GM18505 (cell line): ENCODE measurements around the gene MLLT10.
A peak's percentile ranks its signal among the peaks of the same experiment; 100 is the strongest.

ENCODE experiments used
- ATAC-seq: cut with Tn5 transposase; IDR thresholded peaks from one replicate; pipeline ENCODE4 v1.9.1; 2021; ENCODE audit not compliant: unreplicated experiment
- POLR2A ChIP-seq: IDR thresholded peaks from 4 replicates; pipeline ENCODE4 v1.6.1; 2011; ENCODE audit warnings: borderline replicate concordance; ENCODE audit not compliant: insufficient read depth, insufficient read length; ENCODE audit errors: extremely low read depth

MLLT10 gene

DNA sequence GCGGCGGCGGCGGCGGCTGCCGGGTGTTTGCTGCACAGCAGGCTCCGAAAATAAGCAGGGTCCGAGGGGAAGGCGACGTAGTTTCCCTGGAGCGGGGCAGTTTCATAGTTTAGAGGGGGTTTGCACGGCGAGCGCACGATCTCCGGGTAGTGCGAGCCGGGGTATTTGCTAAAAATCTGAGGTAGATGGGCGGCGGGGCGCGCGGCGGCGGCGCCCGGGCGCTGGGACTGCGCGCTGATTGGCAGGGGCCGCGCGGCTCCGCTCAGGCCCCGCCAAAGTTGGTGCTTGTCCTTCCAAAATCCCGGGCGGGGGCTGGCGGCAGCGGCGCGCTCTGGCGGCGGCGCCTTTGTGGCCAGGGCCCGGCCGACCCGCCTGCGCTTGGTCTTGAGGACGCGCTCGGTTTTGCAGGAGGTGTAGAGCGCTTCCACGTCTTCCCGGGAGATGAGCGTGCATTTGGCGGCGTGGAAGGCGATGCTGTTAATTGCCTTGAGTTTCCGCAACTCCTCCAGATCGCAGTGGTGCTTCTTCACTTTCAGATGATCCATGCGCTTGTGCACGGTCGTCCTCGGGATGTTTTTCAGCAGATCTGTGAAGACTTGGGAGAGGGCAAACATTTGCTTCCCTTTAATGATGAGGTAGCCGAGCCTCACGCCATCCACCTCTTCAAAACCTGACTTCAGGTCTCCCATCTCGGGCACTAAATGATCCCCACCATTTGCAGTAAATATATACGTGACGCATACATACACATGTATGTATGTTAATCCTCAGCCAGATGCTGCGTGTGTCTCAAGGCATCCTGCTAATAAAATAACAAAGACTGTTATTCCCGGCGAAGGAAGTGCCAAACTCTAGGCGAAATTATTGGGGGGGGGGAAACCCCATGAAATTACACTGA is 16.6 kb upstream of the MLLT10 start:
- TF ChIP-seq POLR2A, result no peak
- peak; percentile 64 for ATAC-seq

DNA sequence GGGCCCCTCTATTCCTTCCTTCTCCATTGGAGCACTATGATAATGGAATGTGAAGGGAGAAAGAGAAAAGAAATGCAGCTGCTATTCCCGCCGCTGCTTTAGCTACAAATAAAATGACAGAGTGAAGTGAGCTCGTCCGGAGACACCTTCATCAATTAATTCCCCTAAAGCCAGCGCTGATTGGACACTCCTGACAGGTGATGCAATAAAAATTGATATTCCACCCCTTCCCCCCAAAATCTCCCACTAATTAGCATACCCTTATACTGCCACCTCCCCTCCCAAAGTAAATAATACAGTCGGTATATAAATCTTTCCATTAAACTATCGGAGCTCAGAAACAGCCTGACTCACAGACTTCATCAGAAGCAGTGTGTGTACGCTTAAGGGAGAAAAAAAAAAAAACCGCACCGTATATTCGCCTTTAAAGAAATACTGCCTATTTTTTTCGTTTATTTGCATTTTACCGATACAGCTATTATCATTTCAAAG is 15.8 kb upstream of the MLLT10 start:
- ATAC-seq, result no peak

DNA sequence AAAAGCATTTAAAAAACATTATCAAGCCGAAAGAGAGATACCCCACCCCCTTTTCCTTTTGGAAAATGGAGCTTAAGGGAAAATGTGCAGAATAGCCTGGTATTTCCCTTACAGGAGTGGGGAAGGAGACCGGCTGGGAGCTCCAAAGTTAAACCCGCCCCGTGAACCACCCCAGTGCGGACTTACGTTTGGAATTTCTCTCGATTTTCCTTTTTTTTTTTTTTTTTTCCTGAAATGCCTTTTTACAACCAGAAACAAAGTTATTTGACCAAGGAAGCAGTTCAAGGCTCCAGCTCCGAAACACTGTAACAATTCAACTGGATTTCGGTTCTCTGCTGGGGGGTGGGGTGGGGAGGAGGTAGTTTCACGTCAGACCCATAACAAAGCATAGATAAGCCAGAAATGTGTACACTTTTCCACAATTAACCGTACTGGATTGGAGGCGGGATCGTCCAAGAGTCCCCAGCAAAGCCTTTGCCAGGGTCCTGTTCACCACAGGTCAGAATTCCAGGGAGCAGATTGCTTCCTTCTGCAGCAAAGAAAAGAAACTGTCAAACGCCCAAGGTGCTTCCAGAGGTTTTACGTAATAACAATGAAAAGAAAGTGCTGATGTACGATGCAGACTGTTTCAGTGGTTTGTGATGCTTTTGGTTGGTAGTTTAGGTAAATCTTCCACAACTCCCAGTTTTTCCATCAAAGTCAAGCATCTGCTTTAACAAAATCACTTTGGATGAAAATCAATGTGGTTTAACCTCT is 15.2 kb upstream of the MLLT10 start:
- no peak for ATAC-seq
- no peak for TF ChIP-seq POLR2A

More for the DNA sequence above, 15.8 kb upstream of the MLLT10 start:
- no peak for TF ChIP-seq POLR2A

DNA sequence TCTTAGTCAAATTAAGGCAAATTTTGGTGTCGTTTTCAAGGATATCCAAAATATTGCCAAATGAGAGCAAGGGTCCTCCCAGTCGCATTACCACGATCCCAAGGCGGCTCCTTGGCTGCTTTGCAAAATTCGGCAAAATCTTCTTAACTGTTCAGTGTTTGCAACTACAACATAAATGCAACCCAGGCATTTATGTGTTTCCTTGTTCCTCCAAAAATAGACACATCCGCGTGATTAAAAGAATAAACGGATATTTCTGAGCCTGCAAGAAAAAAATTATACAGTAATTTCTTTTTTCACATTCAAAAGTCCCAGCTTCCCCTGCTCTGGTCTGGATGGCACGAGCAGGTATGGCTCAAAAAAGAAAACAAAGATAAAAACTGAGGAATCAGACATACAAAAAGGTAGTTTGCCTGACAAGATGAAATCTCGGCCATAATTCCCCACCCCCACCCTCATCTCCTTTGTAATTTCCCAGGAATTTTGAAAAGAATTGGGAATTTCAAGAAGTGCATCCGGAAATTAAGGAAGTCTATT is 14.6 kb upstream of the MLLT10 start:
- TF ChIP-seq POLR2A, result no peak
- no peak for ATAC-seq

DNA sequence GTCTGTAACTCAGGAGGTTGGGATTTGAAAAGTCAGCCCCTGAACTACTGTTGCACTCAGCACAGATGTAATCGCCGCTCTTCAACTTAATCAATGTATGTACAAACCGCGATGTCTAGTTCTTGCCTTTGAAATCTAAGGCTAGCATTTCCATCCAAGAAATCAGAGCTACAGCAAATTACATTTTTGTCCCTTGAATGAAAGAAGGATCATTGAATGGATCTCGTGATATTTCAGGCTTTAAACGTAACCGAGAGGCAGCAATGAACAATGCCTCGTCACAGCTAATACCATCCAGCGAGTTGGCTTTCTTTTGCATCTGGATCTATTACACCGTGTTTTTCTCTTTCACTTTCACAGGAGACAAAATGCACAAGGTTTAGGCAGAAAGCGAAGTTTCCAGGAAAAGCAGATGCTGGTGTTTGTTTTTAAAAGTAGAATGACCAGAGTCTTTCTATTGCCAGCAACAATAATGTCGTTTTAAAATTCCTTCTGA is 14.0 kb upstream of the MLLT10 start:
- TF ChIP-seq POLR2A, result no peak
- no peak for ATAC-seq

DNA sequence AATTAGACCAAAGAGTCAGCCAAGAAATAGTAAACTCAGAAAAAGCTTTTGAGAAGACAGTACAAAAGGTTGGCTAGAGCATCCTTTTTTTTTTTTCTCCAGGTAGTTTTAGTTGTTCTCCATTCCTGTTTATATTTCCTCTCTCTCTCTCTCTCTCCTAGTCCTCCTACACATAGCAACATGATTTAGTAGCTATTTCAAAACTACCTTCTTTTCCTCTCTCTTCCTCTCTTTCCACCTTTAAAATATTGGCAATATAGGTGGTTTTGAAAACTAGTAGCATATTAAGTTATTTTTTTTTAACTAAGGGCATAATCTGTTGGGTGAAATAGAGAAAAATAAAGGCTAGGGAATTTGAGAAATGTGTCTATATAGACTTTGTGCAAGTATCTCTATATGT is 13.5 kb upstream of the MLLT10 start:
- ATAC-seq, result no peak
- no peak for TF ChIP-seq POLR2A

DNA sequence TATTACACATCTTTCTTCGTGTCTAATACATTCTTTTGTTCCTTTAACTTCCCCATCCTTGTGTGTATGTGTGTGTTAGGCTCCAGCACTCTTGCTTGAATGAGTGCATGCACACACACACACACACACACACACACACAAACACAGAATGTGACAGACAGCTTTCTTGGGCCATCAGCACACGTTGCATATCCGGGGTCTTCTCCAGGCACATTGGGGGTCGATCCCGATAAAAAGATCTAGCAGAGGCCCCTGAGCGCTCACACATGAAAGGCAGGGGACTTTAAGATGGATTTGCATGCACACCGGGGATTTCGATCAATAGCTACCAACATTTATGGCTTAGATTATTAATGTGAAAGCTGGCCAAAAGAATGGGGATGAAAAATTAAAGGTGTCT is 13.1 kb upstream of the MLLT10 start:
- ATAC-seq, result no peak
- TF ChIP-seq POLR2A, result no peak

DNA sequence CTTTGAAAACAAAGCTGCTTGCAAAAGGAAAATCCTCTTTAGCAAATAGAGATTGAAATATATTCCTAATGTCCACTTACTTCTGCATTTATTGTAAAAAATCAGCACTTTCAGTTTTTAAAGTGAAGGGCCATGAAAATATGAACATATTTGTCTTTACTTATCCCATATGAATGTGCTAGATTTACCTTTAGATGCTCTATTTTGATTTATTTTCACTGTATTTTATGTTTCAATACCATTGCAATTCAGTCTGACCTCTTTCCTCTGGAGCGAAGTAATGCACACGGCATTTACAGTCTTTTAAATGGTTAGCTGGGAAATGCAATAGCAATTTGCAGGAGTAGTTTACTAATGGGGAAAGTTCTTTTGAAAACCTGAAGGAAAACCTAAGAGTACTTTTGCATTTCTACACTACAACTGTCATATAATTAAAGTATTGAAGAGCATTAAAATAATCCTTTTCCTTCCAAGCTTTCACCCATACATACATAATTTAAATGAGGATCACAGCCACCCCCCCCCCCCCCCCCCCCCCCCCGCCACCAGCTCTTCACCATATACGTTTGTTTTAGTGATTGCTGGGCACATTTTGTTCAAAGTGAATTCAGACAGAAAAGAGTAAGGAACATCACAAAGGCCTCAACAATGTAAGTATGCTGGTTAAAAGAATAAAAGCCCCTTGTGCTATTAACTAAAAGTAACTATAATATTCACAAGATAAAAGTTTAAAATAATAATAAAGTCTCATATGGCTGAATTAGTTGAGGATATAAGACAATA is 12.1 kb upstream of the MLLT10 start:
- ATAC-seq, result no peak

DNA sequence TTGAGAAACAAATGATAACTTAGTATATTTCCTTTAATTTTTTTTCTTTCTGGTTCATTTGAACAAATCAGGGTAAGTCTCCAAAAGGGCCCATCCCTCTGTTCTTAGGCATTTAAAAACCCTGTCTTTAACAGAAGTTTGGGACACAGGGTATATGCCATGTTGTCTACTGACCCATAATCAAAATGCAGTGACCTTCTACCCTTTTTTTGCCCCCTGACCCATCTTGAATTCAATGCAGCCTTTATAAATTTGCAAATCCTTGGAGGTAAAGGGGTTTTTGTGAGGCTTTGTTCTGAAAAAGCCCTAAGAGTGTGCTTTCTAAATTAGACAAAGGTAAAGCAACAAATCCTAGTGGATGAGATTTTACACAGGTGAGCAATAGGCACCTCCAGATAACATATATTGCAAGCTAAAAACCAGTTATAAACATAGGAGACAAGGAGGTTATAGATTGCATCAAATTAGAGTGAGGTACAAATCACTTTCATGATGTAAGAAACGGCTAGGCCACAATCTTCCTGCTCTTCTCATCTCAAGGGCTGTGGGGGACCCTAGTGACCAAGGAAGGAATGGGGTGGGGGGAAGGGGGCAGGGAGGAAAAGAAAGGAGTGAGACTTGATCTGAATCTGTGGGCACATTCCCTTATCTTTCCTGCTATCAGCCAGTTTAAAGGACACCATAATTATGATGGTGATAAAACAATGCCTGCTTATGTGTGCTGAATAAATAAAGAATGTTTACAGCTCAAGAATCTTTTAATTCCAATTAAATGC is 11.2 kb upstream of the MLLT10 start:
- no peak for ATAC-seq
- TF ChIP-seq POLR2A, result no peak

More for the DNA sequence above, 12.1 kb upstream of the MLLT10 start:
- TF ChIP-seq POLR2A, result no peak

DNA sequence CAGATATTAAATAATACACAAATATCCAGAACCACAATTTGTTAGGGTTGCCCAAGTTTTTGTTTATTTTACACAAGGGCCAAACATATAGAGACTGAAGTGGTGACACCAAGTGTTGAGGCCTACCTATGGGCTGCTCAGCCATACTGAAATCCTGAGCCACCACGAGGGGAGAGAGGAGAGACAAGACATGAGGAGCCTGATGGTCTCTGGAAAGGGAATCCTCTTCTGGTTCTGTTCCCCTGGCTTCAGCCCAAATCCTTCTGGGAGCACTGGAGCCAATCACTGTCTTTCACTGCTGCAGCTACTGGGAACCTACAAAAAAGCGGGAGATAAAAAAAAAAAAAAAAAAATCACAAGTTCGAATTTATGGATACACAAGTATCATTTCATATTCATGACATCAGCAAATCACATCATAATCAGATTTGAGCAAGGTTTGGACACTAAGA is 10.4 kb upstream of the MLLT10 start:
- ATAC-seq, result no peak
- TF ChIP-seq POLR2A, result no peak

DNA sequence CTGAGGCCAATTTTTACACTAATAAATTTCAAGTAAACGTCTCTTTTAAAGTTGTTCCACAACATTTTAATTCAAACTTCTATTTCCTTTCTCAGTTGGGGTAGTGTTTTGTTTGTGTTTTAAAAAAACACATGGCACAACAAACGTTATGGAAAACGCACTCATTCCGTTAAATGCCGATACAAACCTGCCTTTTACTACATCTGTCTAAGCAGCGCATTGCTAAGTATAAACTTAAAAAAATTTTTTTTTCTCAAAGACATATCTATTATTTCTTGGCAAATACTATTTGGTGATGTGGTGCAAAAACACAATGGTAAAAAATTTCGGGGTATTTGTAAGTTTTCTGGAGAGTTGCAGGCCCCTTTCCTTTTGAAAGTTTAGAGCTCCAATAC is 9.9 kb upstream of the MLLT10 start:
- ATAC-seq, result no peak
- TF ChIP-seq POLR2A, result no peak
